Upper lobe of left lung (tissue), 4 donors: ENCODE results near the gene TRPM6.

Source experiments
- CTCF ChIP-seq, 6 experiments: fragments of 450-650 bp in 4 of 6; fragments of 200-600 bp in 2 of 6; sonication (generic) in 2 of 6; IDR thresholded peaks; one replicate each; pipeline ENCODE4 v1.5.1; 2016 to 2019; ENCODE audit warnings: antibody characterized with exemption in 6 of 6
- EP300 ChIP-seq, 4 donors: sonication (generic); formaldehyde crosslinking; IDR thresholded peaks; one replicate each; pipeline ENCODE4 v1.5.1; 2017; ENCODE audit warnings: antibody characterized with exemption in 4 of 4, control low read depth in 2 of 4
- POLR2A ChIP-seq, 4 donors: fragments of 450-650 bp; IDR thresholded peaks; one replicate each; pipeline ENCODE4 v1.5.1; 2016 to 2017; ENCODE audit warnings: antibody characterized with exemption in 4 of 4, mild to moderate bottlenecking in 2 of 4
- POLR2AphosphoS5 ChIP-seq, 2 donors: sonication (generic); formaldehyde crosslinking; IDR thresholded peaks; one replicate each; pipeline ENCODE4 v1.5.1; 2017; ENCODE audit warnings: antibody characterized with exemption in 2 of 2

- TF ChIP-seq CTCF (IDR thresholded peaks at IDR 0.05): no peak
- no peak for TF ChIP-seq POLR2A (IDR thresholded peaks at IDR 0.05)
- TF ChIP-seq POLR2AphosphoS5 (IDR thresholded peaks at IDR 0.05): no peak
- no peak for TF ChIP-seq EP300 (IDR thresholded peaks at IDR 0.05)
These were observed 213.6 kb downstream of the TRPM6 start for GRCh38 chr9:74674077-74674476.
